Stimulated activated CD4-positive, alpha-beta T cell treated with anti-CD3 and anti-CD28 coated beads, Interleukin-4, amount 100 ng/mL, for 4 hours (primary cell): ENCODE results near the gene FAM90A1.
A peak's percentile ranks its signal among the peaks of the same experiment; 100 is the strongest.
"Not testable (repeated sequence)": the region's sequence is repeated elsewhere in the genome, so short reads cannot be mapped to it uniquely, and the experiment has no call there.

ENCODE experiments used
- DNase-seq, 2 experiments: peaks; one replicate each; pipeline ENCODE4 v3.0.0-alpha.2; 2020

FAM90A1 gene, protein sequence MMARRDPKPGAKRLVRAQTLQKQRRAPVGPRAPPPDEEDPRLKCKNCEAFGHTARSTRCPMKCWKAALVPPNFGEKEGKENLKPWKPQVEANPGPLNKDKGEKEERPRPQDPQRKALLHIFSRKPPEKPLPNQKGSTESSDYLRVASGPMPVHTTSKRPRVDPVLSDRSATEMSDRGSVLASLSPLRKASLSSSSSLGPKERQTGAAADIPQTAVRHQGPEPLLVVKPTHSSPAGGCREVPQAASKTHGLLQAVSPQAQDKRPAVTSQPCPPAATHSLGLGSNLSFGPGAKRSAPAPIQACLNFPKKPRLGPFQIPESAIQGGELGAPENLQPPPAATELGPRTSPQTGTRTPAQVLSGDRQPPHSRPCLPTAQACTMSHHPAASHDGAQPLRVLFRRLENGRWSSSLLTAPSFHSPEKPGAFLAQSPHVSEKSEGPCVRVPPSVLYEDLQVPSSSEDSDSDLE

DNA sequence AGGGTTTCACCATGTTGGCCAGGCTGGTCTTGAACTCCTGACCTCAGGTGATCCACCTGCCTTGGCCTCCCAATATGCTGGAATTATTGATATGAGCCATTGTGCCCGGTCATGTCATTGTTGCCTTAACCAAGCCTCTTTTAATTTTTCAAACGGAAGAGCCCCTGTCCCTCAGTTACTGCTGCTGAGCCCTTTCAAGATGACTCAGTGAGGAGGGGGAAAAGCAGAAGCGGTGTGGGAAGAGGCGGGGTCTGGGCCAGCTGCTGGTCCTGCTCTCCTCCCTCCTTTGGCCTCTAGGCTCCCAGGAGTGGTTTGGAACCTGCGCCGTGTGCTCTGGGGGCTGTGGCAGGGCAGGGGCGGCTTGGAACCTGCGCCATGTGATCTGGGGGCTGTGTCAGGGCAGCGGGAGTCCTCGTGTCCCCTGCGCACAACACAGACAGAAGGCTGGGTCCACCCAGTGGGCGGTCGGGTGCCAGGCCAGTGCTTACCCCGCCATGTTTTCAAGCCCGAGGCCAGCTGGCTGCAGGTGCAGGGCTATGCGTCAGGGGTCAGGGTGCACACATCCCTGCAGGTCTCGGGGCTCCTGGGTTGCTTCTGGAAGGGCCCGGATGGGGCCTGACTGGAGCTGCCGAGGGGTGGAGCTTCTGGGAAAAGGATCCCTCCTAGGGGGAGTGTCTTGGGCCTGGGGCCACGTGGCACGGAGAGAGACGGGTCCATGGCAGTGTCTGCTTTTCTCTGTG, at the start of gene FAM90A1:
FAM90A1 (minus strand) TSS at position 627 of the 740 bp plus-strand sequence. CDS start 2,786 bp downstream, outside the sequence.
- not testable (repeated sequence) for DNase-seq

DNA sequence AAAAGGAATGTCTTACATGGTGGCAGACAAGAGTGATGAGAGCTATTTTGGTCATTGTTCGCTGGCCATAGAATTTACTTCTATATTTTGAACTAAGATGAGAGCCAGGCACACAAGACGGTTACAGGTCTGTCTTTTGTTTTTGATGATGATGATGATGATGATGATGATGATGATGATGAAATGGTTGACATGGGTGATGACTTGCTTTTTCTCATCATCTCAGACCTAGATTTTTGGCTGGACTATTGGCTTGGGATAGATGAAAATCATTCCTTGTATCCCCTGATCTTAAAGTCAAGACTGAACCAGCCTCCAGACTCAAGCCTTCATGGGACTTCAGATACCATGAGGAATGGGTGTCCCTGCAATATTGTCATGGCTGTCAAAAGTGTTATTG, 49.0 kb upstream of the FAM90A1 start:
- DNase-seq, result not testable (repeated sequence)

DNA sequence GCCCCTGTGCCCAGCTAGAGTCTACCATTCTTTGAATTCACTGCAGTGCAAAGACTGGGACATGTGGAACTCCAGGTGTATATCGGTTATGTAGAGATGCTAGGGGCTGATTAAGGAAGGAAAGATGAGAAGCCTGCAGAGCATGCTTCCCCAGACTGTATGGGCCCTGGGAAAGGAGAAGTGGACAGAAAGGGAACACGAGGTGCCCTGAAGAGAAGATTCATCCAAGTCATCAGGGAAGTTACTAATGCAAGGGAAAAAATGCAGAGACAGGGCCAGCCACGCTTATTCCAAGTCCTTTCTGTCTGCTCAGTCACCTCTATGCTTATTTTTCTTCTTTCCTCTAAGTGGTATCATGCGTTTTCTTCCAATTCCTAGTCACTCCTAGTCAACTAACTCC, 39.3 kb upstream of the FAM90A1 start:
- not testable (repeated sequence) for DNase-seq

DNA sequence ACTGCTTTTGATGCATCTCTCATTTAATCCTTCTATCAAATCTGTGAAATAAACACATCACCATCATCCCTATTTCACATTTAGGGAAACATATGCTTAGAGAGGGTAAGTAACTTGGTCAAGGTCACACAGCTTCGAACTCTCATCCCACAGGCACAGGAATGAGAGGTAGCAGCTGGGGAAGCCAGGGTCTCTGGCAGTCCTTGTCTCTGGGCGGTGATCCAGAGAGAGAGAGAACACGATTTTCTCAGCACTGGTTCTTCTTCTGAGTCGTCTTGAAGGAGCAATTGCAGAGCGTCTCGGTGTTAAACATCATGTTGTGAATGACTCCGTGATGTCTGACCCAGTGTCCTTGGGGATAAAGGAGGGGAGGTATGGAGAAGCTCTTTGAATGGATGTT, 36.8 kb upstream of the FAM90A1 start:
- not testable (repeated sequence) for DNase-seq

DNA sequence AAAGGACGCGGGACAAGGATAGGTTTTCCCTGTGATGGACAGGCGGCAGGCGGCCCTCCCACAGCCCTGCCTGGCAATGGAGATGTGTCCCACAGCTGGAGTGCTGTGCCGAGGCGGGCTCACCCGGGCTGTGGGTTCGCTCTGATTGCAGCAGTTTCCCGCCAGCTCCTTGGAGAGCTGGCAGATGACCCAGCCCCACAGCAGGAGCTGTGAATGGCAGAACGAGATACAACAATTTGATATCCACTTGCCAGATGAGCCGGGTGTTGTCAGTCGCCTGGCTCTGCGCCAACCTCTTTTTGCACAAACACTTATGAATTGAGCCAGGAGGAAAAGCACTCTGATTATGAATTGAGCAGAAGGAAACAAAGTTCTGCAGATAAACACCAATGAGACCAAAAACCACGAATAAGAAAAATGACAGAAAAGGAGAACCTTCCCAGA, 33.7 kb upstream of the FAM90A1 start:
- not testable (repeated sequence) for DNase-seq

DNA sequence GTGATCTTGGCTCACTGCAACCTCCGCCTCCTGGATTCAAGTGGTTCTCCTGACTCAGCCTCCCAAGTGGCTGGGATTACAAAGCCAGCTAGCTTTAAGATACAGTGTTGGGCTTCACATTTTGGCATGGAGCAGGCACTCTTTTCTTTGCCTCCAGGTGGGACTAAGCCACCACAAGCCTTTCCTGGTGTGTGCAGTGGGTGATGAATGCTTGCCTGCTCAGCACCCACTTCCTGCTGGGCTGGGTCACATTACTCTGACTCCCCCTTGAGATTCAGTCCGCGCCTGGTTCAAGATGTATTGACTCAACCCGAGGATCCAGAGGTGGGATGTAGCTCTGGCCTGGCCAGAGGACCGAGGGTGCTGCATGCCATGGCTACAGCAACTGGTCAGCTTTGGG, 28.9 kb upstream of the FAM90A1 start:
- DNase-seq, result not testable (repeated sequence)

DNA sequence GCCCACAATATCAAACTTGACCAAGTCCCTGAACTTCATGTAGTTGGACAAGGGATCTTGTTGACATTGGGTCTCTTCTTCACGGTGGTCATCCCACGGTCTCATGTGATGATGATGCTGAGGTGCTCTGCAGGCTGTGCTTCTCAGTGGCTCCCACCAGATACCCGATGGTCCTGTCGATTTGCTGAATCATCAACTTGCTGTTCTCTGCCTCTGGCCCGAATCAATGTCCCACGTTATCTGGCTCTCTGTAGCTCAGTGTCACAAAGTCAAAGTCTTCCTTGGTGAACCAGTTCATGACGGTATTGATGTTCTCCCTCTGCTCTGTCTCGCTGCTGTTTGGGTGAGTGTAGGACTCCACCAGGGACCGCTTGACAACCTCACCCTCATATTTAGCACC, 27.3 kb upstream of the FAM90A1 start:
- DNase-seq, result not testable (repeated sequence)

DNA sequence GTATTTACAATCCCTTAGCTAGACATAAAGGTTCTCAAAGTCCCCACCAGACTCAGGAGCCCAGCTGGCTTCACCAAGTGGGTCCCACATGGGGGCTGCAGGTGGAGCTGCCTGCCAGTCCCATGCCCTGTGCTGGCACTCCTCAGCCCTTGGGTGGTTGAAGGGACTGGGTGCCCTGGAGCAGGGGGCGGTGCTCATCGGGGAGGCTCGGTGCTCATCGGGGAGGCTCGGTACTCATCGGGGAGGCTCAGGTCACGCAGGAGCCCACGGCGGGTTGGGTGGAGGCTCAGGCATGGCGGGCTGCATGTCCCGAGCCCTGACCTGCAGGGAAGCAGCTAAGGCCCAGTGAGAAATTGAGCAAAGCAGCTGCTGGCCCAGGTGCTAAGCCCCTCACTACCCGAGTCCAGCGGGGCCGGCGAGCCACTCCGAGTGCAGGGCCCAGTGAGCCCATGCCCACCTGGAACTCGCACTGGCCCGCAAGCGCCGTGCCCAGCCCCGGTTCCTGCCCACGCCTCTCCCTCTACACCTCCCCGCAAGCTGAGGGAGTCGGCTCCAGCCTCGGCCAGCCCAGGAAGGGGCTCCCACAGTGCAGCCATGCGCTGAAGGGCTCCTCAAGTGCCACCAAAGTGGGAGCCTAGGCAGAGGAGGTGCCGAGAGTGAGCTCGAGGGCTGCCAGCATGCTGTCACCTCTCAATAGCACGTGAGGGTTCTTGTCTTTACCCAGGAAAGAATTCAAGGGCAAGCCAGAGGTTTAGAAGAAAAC, 24.8 kb upstream of the FAM90A1 start:
- not testable (repeated sequence) for DNase-seq

DNA sequence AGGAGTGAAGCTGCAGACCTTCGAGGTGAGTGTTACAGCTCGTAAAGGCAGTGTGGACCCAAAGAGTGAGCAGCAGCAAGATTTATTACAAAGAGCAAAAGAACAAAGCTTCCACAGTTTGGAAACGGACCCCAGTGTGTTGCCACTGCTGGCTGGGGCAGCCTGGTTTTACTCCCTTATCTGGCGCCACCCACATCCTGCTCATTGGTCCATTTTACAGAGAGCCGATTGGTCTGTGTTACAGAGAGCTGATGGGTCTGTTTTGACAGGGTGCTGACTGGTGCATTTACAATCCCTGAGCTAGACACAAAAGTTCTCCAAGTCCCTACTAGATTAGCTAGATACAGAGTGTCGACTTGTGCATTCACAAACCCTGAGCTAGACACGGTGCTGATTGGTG, 24.2 kb upstream of the FAM90A1 start:
- not testable (repeated sequence) for DNase-seq

DNA sequence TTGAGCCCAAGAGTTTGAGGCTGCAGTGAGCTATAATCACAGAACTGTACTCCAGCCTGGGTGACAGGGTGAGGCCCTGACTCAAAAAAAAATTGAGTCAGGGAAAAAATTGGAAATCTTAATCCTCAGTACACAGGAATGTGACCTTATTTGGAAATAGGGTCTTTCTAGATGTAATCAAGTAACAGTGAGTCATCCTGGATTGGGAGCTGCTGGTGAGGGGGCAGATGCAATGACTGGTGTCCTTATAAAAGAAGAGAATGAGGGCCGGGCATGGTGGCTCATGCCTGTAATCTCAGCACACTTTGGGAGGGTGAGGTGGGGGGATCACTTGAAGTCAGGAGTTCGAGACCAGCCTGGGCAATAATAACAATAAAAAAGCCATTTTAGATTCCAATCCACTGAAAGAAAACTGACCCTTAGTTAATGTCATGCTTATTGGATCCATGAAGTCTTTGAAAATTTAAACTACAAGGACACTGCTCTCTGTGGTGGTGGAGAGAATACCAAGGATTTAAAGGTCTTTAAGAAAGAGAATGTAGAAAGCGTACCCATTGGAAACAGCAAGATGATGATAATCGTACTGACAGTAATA, 19.6 kb upstream of the FAM90A1 start:
- DNase-seq, result peak in 1 of 2 experiments; percentile 30

DNA sequence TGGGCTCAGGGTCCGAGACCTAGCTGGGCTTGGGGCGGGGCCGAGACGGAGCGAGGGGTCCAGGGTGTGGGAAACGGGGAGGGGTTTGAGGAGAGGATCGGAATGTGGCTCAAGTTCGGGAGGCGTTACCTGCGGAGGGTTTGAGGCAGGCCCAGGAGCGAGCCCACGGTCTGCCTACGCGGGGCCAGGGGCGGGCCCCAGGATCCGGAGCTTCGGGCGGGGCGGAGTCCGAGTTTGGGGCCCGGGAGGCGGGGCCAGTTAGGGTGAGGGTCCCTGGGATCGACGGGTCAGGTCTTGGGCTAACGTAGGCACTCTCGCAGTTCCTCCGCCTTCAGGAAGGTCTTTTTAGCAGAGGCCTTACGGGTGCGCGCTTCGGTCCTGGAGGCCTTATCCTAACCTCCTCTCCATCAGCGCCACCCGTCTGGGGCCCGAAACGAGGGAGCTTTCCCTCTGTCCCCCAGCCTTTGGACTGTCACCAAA, 16.3 kb upstream of the FAM90A1 start:
- peak in 1 of 2 experiments; percentile 56 for DNase-seq

DNA sequence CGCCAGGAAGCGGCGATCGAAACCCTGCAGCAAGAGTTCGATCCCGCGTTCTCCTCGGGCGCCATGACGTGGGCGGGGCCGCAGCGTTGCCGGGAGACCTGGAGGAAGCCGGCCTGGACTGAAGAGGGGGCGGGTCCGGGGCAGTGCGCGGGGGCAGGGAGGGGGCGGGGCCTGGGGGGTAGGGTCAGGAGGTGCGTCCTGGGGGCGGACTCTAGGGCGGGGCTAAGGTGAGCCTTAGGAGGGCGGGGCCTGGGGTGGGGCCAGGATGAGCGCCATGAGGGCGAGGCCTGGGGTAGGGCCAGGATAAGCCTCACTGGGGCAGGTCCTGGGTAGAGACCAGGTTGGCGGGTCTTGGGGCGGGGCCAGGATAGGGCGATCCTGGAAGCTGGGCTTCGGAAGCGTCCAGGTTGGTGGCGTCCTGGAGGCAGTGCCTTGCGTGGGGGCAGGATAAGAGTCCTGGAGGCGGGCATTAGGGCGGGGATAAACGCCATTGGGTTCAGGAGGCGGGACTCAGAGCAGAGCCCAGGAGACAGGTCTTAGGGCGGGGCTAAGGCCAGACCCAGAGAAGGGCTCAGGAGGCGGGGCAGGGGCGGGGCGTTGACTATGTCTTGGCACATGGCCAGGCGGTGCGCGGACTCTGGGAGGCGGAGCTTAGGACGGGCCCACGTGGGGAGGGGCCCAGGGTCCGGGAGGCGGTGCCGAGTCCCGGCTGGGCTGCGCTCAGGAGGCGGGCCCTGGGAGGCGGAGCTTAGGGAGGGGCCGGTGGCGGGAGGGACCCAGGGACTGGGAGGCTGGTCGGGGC, 15.7 kb upstream of the FAM90A1 start:
- DNase-seq, result peak; percentile 99

DNA sequence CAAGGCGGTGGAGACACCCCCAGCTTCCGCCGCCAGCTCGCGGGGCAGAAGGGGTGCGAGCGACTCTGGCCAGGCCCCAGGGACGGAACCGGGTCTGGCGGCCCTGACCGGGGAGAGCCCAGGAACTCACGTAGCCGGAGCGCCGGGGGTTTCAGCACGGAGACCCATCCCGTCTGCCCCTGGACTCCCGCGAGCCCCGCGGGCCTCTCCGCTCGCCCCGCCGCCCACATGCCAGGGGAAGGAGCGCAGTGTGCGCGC, 15.1 kb upstream of the FAM90A1 start:
- not testable (repeated sequence) for DNase-seq

DNA sequence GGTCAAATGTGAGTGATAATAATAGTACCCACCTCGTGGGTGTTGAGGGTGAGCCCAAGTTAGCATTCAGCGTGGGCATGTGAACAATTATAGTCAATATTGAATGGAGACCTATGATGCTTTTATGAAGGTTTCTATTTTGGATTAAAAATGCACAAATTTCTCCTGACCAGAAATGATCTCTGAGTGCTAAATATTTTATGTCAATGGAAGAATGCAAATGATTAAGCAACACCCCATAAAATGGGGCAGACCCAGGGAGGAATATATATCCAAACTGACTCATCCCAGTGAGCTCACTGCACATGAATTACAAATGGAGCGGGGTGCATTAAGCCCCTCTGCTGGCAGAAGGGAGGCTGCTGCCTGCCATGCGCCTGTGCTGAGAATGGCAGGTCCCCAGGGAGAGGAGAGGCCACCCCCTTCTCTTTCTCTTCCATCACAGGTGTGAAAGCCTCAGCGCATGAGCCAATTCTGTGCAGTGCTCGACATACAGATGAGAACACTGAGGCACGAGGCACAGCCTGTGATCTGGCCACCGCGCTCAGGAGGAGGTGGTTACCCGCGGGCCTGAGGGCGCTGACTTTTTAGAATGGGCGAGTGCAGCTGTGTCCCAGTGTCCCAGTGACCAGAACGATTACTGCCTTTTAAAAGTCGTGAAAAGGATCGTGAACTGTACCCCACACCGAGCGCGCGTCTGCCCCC, 14.7 kb upstream of the FAM90A1 start:
- DNase-seq, result peak in 1 of 2 experiments; percentile 26

DNA sequence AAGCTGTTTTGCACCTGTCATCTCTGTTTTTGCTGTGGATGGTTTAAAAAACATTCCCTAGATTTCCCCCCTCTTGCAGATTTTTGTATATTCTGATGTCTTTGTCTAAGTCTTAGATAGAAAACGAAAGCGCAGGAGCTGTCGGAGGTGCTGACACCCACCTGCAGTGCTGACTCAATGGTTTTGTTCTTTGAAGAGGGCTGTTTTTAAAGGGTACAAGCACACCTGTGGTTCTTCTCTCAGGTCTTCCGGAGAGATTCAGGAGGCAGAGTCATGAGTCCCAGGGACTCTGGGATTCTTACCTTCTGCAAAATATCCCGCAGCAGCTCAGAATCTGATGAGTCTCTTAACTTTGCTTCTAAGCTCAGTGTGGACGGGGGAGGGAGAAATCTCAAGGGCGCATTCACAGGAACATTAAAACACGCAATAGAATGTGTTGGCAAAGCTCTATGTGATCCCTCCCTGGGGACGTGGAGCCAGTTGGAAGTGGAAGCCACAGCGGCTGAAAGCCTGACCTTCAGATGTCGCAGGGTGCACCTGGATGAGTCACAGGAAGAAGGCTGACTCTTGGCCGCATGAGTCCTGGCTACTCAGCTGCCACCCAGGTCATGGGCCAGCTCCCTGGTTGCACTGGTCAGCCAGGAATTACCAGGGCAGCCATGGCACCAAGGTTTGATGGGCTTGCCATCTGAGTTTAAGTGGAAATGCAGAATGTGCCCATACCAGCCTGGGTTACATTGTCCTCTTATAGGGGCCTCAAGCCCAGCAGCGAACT, 13.1 kb upstream of the FAM90A1 start:
- peak in 1 of 2 experiments; percentile 30 for DNase-seq

DNA sequence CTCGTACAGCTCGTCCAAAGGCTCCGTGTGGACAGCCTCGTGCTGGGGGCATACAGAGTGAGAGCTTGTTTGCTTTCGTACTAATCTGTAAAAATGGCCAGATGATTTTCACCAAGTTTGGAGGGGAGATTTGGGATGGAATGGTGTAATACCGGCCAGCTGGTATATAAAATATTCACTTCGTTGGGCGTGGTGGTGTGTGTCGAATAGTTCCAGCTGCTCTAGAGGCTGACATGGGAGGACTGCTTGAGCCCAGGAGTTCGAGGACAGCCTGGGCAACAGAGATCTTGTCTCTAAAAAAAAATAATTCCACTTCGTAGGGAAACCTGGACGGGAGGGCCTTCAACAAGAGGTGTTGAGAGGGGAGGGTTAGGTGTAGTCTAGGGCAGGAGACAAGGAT, 9.6 kb upstream of the FAM90A1 start:
- DNase-seq, result not testable (repeated sequence)

DNA sequence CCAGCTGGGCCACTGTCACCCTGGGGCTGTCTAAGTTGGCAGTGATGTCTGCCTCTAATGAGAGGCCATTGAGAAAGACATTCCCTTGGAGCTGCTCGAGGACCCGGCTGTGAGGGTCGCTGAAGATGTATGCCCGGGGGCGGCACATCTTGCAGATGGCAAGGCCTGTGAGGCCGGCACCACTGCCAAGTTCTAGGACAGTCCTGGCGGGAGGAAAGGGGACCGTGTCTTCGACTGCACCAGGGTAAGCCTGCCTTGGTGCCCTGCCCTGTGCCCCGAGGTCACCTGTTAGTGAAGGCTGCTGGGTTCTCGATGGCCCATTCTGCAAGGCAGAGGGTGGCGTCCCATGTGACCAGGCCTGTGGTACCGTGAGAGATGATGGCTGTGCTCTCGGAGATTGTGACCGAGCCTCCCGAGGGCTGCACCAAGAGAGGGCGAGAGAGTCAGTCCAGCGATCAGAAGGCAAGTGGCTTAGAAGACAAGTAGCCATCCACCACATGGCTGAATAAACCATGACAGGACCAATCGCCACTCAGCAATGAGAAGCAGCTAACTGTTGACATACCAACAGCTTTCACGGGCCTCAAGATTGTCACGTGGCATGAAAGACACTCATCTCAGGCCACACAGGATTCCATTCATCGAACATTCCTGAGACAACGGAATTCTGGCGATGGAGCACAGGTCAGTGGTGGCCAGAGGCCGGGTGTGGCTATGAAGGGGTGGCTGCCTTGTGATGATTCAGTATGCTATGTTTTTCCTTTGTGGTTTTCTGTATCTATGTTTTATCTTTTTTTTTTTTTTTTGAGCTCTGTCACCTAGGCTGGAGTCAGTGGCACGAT, 8.1 kb upstream of the FAM90A1 start:
- DNase-seq, result not testable (repeated sequence)

DNA sequence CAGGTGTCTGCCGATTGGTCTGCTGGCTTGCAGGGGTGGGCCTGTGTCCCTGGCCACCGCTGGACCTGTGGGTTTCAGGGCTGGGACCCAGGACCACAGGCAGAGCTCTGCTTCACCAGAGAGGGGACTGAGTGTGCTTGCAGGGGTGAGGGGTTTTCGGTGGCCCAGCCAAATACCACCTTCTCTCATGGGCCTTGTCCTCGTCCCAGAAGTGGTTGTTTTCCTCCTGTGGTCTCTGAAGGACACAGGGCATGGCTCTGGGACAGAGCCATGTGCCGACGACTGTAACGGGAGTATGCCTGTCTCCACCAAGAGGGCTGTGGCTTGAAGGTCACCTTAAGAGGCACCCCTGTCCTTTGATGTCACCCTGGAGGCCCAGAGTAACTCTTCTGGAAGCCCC, 7.3 kb upstream of the FAM90A1 start:
- DNase-seq, result not testable (repeated sequence)

DNA sequence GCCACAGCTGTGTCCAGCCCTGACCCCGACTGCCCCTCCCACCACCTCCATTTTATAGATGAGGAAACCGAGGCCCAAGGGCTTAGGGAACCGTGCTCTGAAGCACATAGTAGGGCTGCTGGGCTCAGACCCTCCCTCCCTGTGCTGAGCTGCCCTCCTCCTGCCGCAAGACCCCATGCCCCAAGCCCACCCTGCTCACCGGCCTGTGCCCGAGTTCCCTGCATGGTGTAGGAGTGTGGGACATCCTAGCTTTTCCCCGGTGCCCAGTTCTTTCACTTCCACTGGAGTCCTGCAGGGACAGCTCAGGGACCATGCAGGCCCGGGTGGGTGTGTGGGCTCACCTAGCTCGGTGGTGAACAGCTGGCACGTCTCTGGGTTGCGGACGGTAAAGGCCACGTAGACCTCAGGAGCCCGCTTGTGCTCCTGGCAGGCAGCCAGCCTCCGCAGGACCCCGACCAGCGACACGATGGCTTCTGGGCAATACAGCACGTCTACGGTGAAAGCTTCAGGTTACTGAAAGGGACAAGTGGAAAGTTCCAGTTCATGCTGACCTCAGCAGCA, 6.6 kb upstream of the FAM90A1 start:
- DNase-seq, result not testable (repeated sequence)
